Measurements from ENCODE around the gene TNIK. TPM values are rescaled to one million over a fixed set of nuclear protein-coding genes. Genes with fewer than 3 reads are reported as not detected.

The TNIK gene
- total RNA-seq, 1 experiment from 2014 or later: 7.0 TPM

- no peak overlapping the region for H3K9ac ChIP-seq (ENCODE audit: low read length)
- no peaks in the 10 kb centered on the region for H3K36me3 ChIP-seq (ENCODE audit: low read depth, low read length)
- no peak overlapping the region for H3K4me3 ChIP-seq (ENCODE audit: low read length)
- no peaks in the 10 kb centered on the region for H3F3A ChIP-seq (ENCODE audit: low read length, unreplicated experiment)
- intact Hi-C loops (cut with micrococcal nuclease): no loop called here
- DNase-seq: no peak
- H3K9me3 ChIP-seq (ENCODE audit: low read length): no peaks in the 10 kb centered on the region
- no peaks in the 10 kb centered on the region for H4K20me1 ChIP-seq (ENCODE audit: low read length)
- TF ChIP-seq CTCF (conservative IDR thresholded peaks at IDR 0.05; ENCODE audit: low read depth, low read length) (no peak), EZH2 (IDR thresholded peaks at IDR 0.05; ENCODE audit: low read length, unreplicated experiment) (no peak), EZH2phosphoT487 (IDR thresholded peaks at IDR 0.05; ENCODE audit: borderline replicate concordance, low read length) (no peak)
- no peak overlapping the region for H3K4me2 ChIP-seq (ENCODE audit: low read length)
- H3K4me1 ChIP-seq (ENCODE audit: insufficient read depth, low read length): no peaks in the 10 kb centered on the region
- H3K27me3 ChIP-seq (ENCODE audit: low read length): no peaks in the 10 kb centered on the region
- H3K79me2 ChIP-seq (ENCODE audit: low read length): no peaks in the 10 kb centered on the region
- CTCF ChIA-PET: no interaction called here
- POLR2A ChIA-PET (ENCODE audit: unreplicated experiment): interaction anchor here (0.5 kb wide), 1 partner anchor 762 kb away, joined by 4 read pairs; no protein-coding TSS in a partner anchor
- no peak for ATAC-seq
- no TSS peak for BruUV-seq (replicated peaks)
- no peaks in the 10 kb centered on the region for H3K9me2 ChIP-seq (replicated peaks; ENCODE audit: low read length)
- no peak overlapping the region for H2AFZ ChIP-seq (ENCODE audit: low read length)
- no peak overlapping the region for H3K27ac ChIP-seq (ENCODE audit: low read length)
Measured at GRCh38 chr3:171046760-171047159, 413.4 kb downstream of the TNIK start.

DNA sequence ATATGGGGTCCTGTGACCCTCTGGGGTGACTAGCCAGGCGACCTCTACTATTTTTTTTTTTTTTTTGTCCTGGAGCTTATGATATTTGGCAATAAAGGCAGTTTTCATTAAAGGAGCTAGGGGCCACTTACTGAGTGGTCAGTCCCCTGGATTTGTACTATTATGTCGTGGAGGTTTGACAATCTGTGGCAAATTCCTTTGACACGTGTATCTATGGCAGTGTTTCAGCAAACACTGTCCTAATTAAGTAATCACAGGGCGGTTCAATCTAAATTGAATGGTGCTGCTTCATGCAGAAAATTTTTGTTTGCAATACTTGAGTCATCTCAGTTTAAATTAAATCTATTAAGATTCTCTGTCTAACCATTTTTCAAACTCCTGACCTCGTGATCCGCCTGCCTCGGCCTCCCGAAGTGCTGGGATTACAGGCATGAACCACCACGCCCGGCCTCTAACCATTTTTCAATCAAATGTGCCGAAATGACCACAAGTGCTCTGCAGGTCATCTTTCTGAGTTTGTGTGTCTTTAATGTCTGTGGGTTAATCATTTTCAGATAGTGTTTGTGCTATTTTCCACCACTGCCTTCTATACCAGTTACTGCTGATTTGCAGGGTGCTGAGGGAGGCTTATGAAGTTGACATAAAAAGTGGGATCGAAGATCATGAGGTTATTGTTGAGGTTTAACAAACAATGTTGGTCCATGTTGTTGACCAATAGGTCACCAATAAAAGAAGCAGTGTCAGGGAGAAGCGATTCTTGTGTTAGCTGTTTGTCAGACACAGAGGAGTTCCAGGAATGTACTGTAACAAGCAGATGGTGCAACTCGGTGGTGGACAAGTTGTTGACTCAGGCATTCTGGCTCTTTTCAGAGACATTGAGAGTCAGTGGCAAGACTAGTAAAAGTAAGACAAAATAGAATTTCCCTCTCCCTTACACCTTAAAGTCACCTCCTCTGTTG is 415.1 kb downstream of the TNIK start:
- Histone ChIP-seq H2AFZ (ENCODE audit: low read length) (no peak overlapping the region), H3K4me2 (ENCODE audit: low read length) (no peak overlapping the region), H3F3A (ENCODE audit: low read length, unreplicated experiment) (no peaks in the 10 kb centered on the region), H3K27ac (ENCODE audit: low read length) (no peak overlapping the region), H3K27me3 (ENCODE audit: low read length) (no peaks in the 10 kb centered on the region), H3K79me2 (ENCODE audit: low read length) (no peaks in the 10 kb centered on the region), H3K9ac (ENCODE audit: low read length) (no peak overlapping the region), H3K4me1 (ENCODE audit: insufficient read depth, low read length) (no peaks in the 10 kb centered on the region), H3K36me3 (ENCODE audit: low read depth, low read length) (no peaks in the 10 kb centered on the region), H3K9me2 (replicated peaks; ENCODE audit: low read length) (no peaks in the 10 kb centered on the region), H3K9me3 (ENCODE audit: low read length) (no peaks in the 10 kb centered on the region), H4K20me1 (ENCODE audit: low read length) (no peaks in the 10 kb centered on the region), H3K4me3 (ENCODE audit: low read length) (no peak overlapping the region)
- intact Hi-C loops (cut with micrococcal nuclease): no loop called here
- BruUV-seq (replicated peaks): no TSS peak
- TF ChIP-seq EZH2phosphoT487 (IDR thresholded peaks at IDR 0.05; ENCODE audit: borderline replicate concordance, low read length): no peak
- TF ChIP-seq EZH2 (IDR thresholded peaks at IDR 0.05; ENCODE audit: low read length, unreplicated experiment): no peak
- TF ChIP-seq CTCF (conservative IDR thresholded peaks at IDR 0.05; ENCODE audit: low read depth, low read length): no peak
- ChIA-PET CTCF (no interaction called here), POLR2A (ENCODE audit: unreplicated experiment) (interaction anchor here (0.6 kb wide), 1 partner anchor 1176 kb away, joined by 9 read pairs; no protein-coding TSS in a partner anchor)
- ATAC-seq (no peak), DNase-seq (peak; percentile 36)

DNA sequence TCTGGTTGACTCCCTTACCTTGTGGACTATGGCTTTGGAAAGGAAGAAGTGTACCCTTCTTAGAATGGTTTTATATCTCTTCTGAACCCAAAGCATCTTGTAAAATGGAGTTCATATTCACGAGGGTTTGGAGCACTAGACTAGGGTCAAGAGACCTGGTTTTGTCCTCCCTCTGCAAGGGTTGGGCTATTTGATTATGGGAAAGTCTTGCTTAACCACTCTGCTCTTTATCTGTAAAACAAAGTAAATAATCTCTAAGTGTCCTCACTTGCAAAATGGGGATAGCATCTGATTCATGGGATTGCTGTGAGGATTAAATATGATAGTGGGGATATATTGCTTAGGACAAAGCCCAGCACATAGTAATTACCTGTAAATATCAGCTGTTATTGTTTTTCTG is 415.8 kb downstream of the TNIK start:
- Histone ChIP-seq H3K36me3 (ENCODE audit: low read depth, low read length) (no peaks in the 10 kb centered on the region), H3K9ac (ENCODE audit: low read length) (no peak overlapping the region), H3K9me3 (ENCODE audit: low read length) (no peaks in the 10 kb centered on the region), H3K79me2 (ENCODE audit: low read length) (no peaks in the 10 kb centered on the region), H3K27me3 (ENCODE audit: low read length) (no peaks in the 10 kb centered on the region), H3K4me2 (ENCODE audit: low read length) (no peak overlapping the region), H2AFZ (ENCODE audit: low read length) (no peak overlapping the region), H4K20me1 (ENCODE audit: low read length) (no peaks in the 10 kb centered on the region), H3F3A (ENCODE audit: low read length, unreplicated experiment) (no peaks in the 10 kb centered on the region), H3K9me2 (replicated peaks; ENCODE audit: low read length) (no peaks in the 10 kb centered on the region), H3K27ac (ENCODE audit: low read length) (no peak overlapping the region), H3K4me1 (ENCODE audit: insufficient read depth, low read length) (no peaks in the 10 kb centered on the region), H3K4me3 (ENCODE audit: low read length) (no peak overlapping the region)
- no peak for ATAC-seq
- ChIA-PET POLR2A (ENCODE audit: unreplicated experiment) (no interaction called here), CTCF (no interaction called here)
- BruUV-seq (replicated peaks): no TSS peak
- intact Hi-C loops (cut with micrococcal nuclease): no loop called here
- TF ChIP-seq CTCF (conservative IDR thresholded peaks at IDR 0.05; ENCODE audit: low read depth, low read length): no peak
- TF ChIP-seq EZH2phosphoT487 (IDR thresholded peaks at IDR 0.05; ENCODE audit: borderline replicate concordance, low read length): no peak
- no peak for TF ChIP-seq EZH2 (IDR thresholded peaks at IDR 0.05; ENCODE audit: low read length, unreplicated experiment)
- no peak for DNase-seq
